HEK293 (cell line): Measurements from ENCODE around the gene CACNA1G.

Experiments used
- BCL11A ChIP-seq: fragments of 450-650 bp; formaldehyde crosslinking; IDR thresholded peaks from 2 replicates; pipeline ENCODE4 v1.5.1; 2016; ENCODE audit warnings: low read depth, missing biosample characterization, missing genetic modification characterization
- HOXA7 ChIP-seq: sonication (generic); formaldehyde crosslinking; IDR thresholded peaks from 2 replicates; pipeline ENCODE4 v1.8.1; 2022; ENCODE audit warnings: missing genetic modification reagents, borderline replicate concordance
- KLF1 ChIP-seq: fragments of 450-650 bp; formaldehyde crosslinking; IDR thresholded peaks from 2 replicates; pipeline ENCODE4 v1.5.1; 2016; ENCODE audit warnings: missing biosample characterization, missing genetic modification characterization
- KLF7 ChIP-seq: fragments of 450-650 bp; formaldehyde crosslinking; IDR thresholded peaks from 2 replicates; pipeline ENCODE4 v1.5.1; 2016; ENCODE audit warnings: missing biosample characterization, missing genetic modification characterization, borderline replicate concordance
- KLF8 ChIP-seq: fragments of 450-650 bp; formaldehyde crosslinking; IDR thresholded peaks from 2 replicates; pipeline ENCODE4 v1.5.1; 2016; ENCODE audit warnings: missing biosample characterization, missing genetic modification characterization
- RBAK ChIP-seq: fragments of 450-650 bp; formaldehyde crosslinking; IDR thresholded peaks from 2 replicates; pipeline ENCODE4 v1.5.1; 2016; ENCODE audit warnings: missing biosample characterization, missing genetic modification characterization
- SALL2 ChIP-seq: fragments of 450-650 bp; formaldehyde crosslinking; IDR thresholded peaks from 2 replicates; pipeline ENCODE4 v1.5.0; 2017; ENCODE audit warnings: missing biosample characterization, mild to moderate bottlenecking, missing genetic modification characterization, borderline replicate concordance
- SP2 ChIP-seq: fragments of 450-650 bp; formaldehyde crosslinking; IDR thresholded peaks from 2 replicates; pipeline ENCODE4 v1.5.1; 2016; ENCODE audit warnings: missing biosample characterization, missing genetic modification characterization
- SP3 ChIP-seq: fragments of 450-650 bp; formaldehyde crosslinking; IDR thresholded peaks from 2 replicates; pipeline ENCODE4 v1.5.1; 2016; ENCODE audit warnings: missing biosample characterization, missing genetic modification characterization
- YY2 ChIP-seq: fragments of 450-650 bp; formaldehyde crosslinking; IDR thresholded peaks from 2 replicates; pipeline ENCODE4 v1.5.1; 2016; ENCODE audit warnings: missing biosample characterization, missing genetic modification characterization
- ZBTB17 ChIP-seq: fragments of 450-650 bp; formaldehyde crosslinking; IDR thresholded peaks from 2 replicates; pipeline ENCODE4 v1.5.1; 2016; ENCODE audit warnings: missing biosample characterization, missing genetic modification characterization
- ZBTB20 ChIP-seq: fragments of 450-650 bp; formaldehyde crosslinking; IDR thresholded peaks from 2 replicates; pipeline ENCODE4 v1.5.1; 2016; ENCODE audit warnings: missing biosample characterization, missing genetic modification characterization
- ZFP3 ChIP-seq: fragments of 450-650 bp; formaldehyde crosslinking; IDR thresholded peaks from 2 replicates; pipeline ENCODE4 v1.5.1; 2016; ENCODE audit warnings: low read depth, missing biosample characterization, missing genetic modification characterization
- ZNF155 ChIP-seq: fragments of 450-650 bp; formaldehyde crosslinking; IDR thresholded peaks from 2 replicates; pipeline ENCODE4 v1.5.1; 2016; ENCODE audit warnings: missing biosample characterization, missing genetic modification characterization
- ZNF2 ChIP-seq: fragments of 450-650 bp; formaldehyde crosslinking; IDR thresholded peaks from 2 replicates; pipeline ENCODE4 v1.5.1; 2016; ENCODE audit warnings: missing biosample characterization, missing genetic modification characterization
- ZNF211 ChIP-seq: fragments of 450-650 bp; formaldehyde crosslinking; IDR thresholded peaks from 2 replicates; pipeline ENCODE4 v1.5.1; 2016; ENCODE audit warnings: low read depth, missing biosample characterization, missing genetic modification characterization
- ZNF223 ChIP-seq: fragments of 450-650 bp; formaldehyde crosslinking; IDR thresholded peaks from 2 replicates; pipeline ENCODE4 v1.5.1; 2016; ENCODE audit warnings: missing biosample characterization, missing genetic modification characterization
- ZNF239 ChIP-seq: fragments of 450-650 bp; formaldehyde crosslinking; IDR thresholded peaks from 2 replicates; pipeline ENCODE4 v1.5.1; 2016; ENCODE audit warnings: missing biosample characterization, missing genetic modification characterization
- ZNF423 ChIP-seq: fragments of 450-650 bp; formaldehyde crosslinking; IDR thresholded peaks from 2 replicates; pipeline ENCODE4 v1.5.1; 2016; ENCODE audit warnings: missing biosample characterization, missing genetic modification characterization
- ZNF521 ChIP-seq: fragments of 450-650 bp; formaldehyde crosslinking; IDR thresholded peaks from 2 replicates; pipeline ENCODE4 v1.5.1; 2017; ENCODE audit warnings: missing biosample characterization, mild to moderate bottlenecking, missing genetic modification characterization
- ZNF555 ChIP-seq: fragments of 450-650 bp; formaldehyde crosslinking; conservative IDR thresholded peaks from 2 replicates; pipeline ENCODE4 v1.5.1; 2017; ENCODE audit warnings: missing biosample characterization, mild to moderate bottlenecking, missing genetic modification characterization, inconsistent platforms
- ZNF600 ChIP-seq: fragments of 450-650 bp; formaldehyde crosslinking; IDR thresholded peaks from 2 replicates; pipeline ENCODE4 v1.5.1; 2016; ENCODE audit warnings: missing biosample characterization, missing genetic modification characterization
- ZNF626 ChIP-seq: fragments of 450-650 bp; sonication (Bioruptor Pico); formaldehyde crosslinking; IDR thresholded peaks from 2 replicates; pipeline ENCODE4 v1.5.1; 2018; ENCODE audit warnings: missing biosample characterization, missing genetic modification characterization, inconsistent platforms
- ZNF664 ChIP-seq: fragments of 450-650 bp; formaldehyde crosslinking; IDR thresholded peaks from 2 replicates; pipeline ENCODE4 v1.5.1; 2016; ENCODE audit warnings: missing biosample characterization, missing genetic modification characterization
- ZNF747 ChIP-seq: fragments of 450-650 bp; formaldehyde crosslinking; IDR thresholded peaks from 2 replicates; pipeline ENCODE4 v1.5.1; 2016; ENCODE audit warnings: missing biosample characterization, missing genetic modification characterization
- ZNF776 ChIP-seq: fragments of 450-650 bp; formaldehyde crosslinking; IDR thresholded peaks from 2 replicates; pipeline ENCODE4 v1.5.0; 2017; ENCODE audit warnings: missing biosample characterization, missing genetic modification characterization, borderline replicate concordance
- ZNF777 ChIP-seq: fragments of 450-650 bp; formaldehyde crosslinking; IDR thresholded peaks from 2 replicates; pipeline ENCODE4 v1.5.1; 2017; ENCODE audit warnings: missing biosample characterization, missing genetic modification characterization, borderline replicate concordance
- ZNF792 ChIP-seq: fragments of 450-650 bp; formaldehyde crosslinking; IDR thresholded peaks from 2 replicates; pipeline ENCODE4 v1.5.1; 2016; ENCODE audit warnings: missing biosample characterization, missing genetic modification characterization
- ZSCAN4 ChIP-seq: fragments of 450-650 bp; formaldehyde crosslinking; IDR thresholded peaks from 2 replicates; pipeline ENCODE4 v1.5.1; 2017; ENCODE audit warnings: missing biosample characterization, missing genetic modification characterization
- TF ChIP-seq, protein P1 (sequence below): sonication (generic); formaldehyde crosslinking; IDR thresholded peaks from 2 replicates; pipeline ENCODE4 v1.8.1; 2022; ENCODE audit warnings: mild to moderate bottlenecking, moderate library complexity, missing genetic modification reagents
- TF ChIP-seq, protein P2 (sequence below): fragments of 450-650 bp; formaldehyde crosslinking; IDR thresholded peaks from 2 replicates; pipeline ENCODE4 v1.5.1; 2016; ENCODE audit warnings: missing biosample characterization, missing genetic modification characterization
- TF ChIP-seq, protein P3 (sequence below): fragments of 450-650 bp; formaldehyde crosslinking; IDR thresholded peaks from 2 replicates; pipeline ENCODE4 v1.5.1; 2016; ENCODE audit warnings: missing biosample characterization, missing genetic modification characterization
- TF ChIP-seq, protein P4 (sequence below): fragments of 450-650 bp; formaldehyde crosslinking; IDR thresholded peaks from 2 replicates; pipeline ENCODE4 v1.5.1; 2016; ENCODE audit warnings: missing biosample characterization, missing genetic modification characterization

The CACNA1G gene

GRCh38 chr17:50638966-50639713, 78.6 kb downstream of the CACNA1G start (continued):
- TF ChIP-seq, protein P1, sequence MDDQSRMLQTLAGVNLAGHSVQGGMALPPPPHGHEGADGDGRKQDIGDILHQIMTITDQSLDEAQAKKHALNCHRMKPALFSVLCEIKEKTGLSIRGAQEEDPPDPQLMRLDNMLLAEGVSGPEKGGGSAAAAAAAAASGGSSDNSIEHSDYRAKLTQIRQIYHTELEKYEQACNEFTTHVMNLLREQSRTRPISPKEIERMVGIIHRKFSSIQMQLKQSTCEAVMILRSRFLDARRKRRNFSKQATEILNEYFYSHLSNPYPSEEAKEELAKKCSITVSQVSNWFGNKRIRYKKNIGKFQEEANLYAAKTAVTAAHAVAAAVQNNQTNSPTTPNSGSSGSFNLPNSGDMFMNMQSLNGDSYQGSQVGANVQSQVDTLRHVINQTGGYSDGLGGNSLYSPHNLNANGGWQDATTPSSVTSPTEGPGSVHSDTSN (CRISPR knock-in tag), result no peak
- no peak for TF ChIP-seq RBAK (tag by site-specific recombination)
- TF ChIP-seq BCL11A (tag by site-specific recombination), result no peak
- peak; percentile 93 for TF ChIP-seq ZNF600 (tag by site-specific recombination)
- TF ChIP-seq, protein P2, sequence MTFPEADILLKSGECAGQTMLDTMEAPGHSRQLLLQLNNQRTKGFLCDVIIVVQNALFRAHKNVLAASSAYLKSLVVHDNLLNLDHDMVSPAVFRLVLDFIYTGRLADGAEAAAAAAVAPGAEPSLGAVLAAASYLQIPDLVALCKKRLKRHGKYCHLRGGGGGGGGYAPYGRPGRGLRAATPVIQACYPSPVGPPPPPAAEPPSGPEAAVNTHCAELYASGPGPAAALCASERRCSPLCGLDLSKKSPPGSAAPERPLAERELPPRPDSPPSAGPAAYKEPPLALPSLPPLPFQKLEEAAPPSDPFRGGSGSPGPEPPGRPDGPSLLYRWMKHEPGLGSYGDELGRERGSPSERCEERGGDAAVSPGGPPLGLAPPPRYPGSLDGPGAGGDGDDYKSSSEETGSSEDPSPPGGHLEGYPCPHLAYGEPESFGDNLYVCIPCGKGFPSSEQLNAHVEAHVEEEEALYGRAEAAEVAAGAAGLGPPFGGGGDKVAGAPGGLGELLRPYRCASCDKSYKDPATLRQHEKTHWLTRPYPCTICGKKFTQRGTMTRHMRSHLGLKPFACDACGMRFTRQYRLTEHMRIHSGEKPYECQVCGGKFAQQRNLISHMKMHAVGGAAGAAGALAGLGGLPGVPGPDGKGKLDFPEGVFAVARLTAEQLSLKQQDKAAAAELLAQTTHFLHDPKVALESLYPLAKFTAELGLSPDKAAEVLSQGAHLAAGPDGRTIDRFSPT, result no peak
- TF ChIP-seq ZNF555, result no peak
- no peak for TF ChIP-seq ZNF155 (tag by site-specific recombination)
- no peak for TF ChIP-seq ZNF747
- TF ChIP-seq ZSCAN4 (tag by site-specific recombination), result no peak
- peak; percentile 47; the same call in 1 of the 2 replicates for TF ChIP-seq ZNF423 (tag by site-specific recombination)
- TF ChIP-seq SP2 (tag by site-specific recombination), result peak; percentile 42; the same call in 1 of the 2 replicates
- TF ChIP-seq, protein P3, sequence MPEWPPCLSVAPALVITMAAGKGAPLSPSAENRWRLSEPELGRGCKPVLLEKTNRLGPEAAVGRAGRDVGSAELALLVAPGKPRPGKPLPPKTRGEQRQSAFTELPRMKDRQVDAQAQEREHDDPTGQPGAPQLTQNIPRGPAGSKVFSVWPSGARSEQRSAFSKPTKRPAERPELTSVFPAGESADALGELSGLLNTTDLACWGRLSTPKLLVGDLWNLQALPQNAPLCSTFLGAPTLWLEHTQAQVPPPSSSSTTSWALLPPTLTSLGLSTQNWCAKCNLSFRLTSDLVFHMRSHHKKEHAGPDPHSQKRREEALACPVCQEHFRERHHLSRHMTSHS (tag by site-specific recombination), result no peak
- no peak for TF ChIP-seq KLF7 (tag by site-specific recombination)
- TF ChIP-seq ZFP3 (tag by site-specific recombination), result no peak
- TF ChIP-seq ZNF521, result no peak
- no peak for TF ChIP-seq YY2 (tag by site-specific recombination)
- no peak for TF ChIP-seq ZNF2
- TF ChIP-seq KLF8, result 0 out of 2 replicates have a peak, but pooled peaks have one; percentile 31
- TF ChIP-seq, protein P4, sequence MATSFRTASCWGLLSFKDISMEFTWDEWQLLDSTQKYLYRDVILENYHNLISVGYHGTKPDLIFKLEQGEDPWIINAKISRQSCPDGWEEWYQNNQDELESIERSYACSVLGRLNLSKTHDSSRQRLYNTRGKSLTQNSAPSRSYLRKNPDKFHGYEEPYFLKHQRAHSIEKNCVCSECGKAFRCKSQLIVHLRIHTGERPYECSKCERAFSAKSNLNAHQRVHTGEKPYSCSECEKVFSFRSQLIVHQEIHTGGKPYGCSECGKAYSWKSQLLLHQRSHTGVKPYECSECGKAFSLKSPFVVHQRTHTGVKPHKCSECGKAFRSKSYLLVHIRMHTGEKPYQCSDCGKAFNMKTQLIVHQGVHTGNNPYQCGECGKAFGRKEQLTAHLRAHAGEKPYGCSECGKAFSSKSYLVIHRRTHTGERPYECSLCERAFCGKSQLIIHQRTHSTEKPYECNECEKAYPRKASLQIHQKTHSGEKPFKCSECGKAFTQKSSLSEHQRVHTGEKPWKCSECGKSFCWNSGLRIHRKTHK (tag by site-specific recombination), result no peak
- 0 out of 2 replicates have a peak, but pooled peaks have one; percentile 19 for TF ChIP-seq ZBTB20 (tag by site-specific recombination)
- TF ChIP-seq ZBTB17, result peak; percentile 68; the same call in 1 of the 2 replicates
- TF ChIP-seq ZNF626, result no peak
- no peak for TF ChIP-seq KLF1 (tag by site-specific recombination)
- TF ChIP-seq SP3 (tag by site-specific recombination), result 0 out of 2 replicates have a peak, but pooled peaks have one; percentile 38
- TF ChIP-seq ZNF223 (tag by site-specific recombination), result no peak
- no peak for TF ChIP-seq ZNF776 (tag by site-specific recombination)
- no peak for TF ChIP-seq ZNF211
- TF ChIP-seq HOXA7, result no peak
- no peak for TF ChIP-seq ZNF792 (tag by site-specific recombination)
- no peak for TF ChIP-seq ZNF239
- no peak for TF ChIP-seq SALL2 (tag by site-specific recombination)
- TF ChIP-seq ZNF664 (tag by site-specific recombination), result no peak
- no peak for TF ChIP-seq ZNF777
